T-cell (primary cell): ENCODE results near the gene UQCR10. TPM values are rescaled to one million over a fixed set of nuclear protein-coding genes. Genes with fewer than 3 reads are reported as not detected.
A peak's percentile ranks its signal among the peaks of the same experiment; 100 is the strongest.

Source experiments
- ATAC-seq, 4 experiments: fragments of 200-7000 bp in 3 of 4; fragments of 150-1000 bp in 1 of 4; cut with Tn5 transposase; replicated peaks in 1 of 4; 1 replicate in 3 of 4; 2 replicates in 1 of 4; pipeline ENCODE4 v1.10.0; 2021; ENCODE audit warnings: moderate library complexity in 3 of 4, mild to moderate bottlenecking in 2 of 4, moderate number of reproducible peaks in 1 of 4
- CTCF ChIA-PET, 2 donors: fragments of 300-600 bp; sonication (Branson Sonifier 250); formaldehyde crosslinking; loops; one replicate each; lab custom pipeline; 2022; ENCODE audit warnings: antibody characterized with exemption in 2 of 2; lab: Charles Lee
- POLR2A ChIA-PET, 2 donors: fragments of 300-600 bp; sonication (Branson Sonifier 250); formaldehyde crosslinking; loops; one replicate each; lab custom pipeline; 2022; ENCODE audit warnings: antibody characterized with exemption in 2 of 2; lab: Charles Lee
- DNase-seq, 35 experiments: peaks; one replicate each; pipeline versions ENCODE4 v3.0.0 to v3.0.0-alpha.2; 2013 to 2023
- H3K27ac ChIP-seq: one replicate; pipeline ENCODE4 v1.5.1; 2013; ENCODE audit warnings: low read length
- H3K27me3 ChIP-seq, 2 experiments: replicated peaks in 1 of 2; 1 replicate in 1 of 2; 2 replicates in 1 of 2; pipeline versions ENCODE4 v1.6.1 to v1.7.0; 2013; ENCODE audit warnings: low read length in 1 of 2, mixed read lengths in 1 of 2; ENCODE audit not compliant: control insufficient read depth in 2 of 2, insufficient read depth in 2 of 2; ENCODE audit errors: extremely low read depth in 1 of 2
- H3K36me3 ChIP-seq, 2 donors: 1 replicate in 1 of 2; 2 replicates in 1 of 2; pipeline versions ENCODE4 v1.6.1 to v1.7.0; 2013; ENCODE audit warnings: low read length in 1 of 2; ENCODE audit not compliant: control insufficient read depth in 2 of 2, insufficient read depth in 1 of 2; ENCODE audit errors: extremely low read depth in 1 of 2
- H3K4me1 ChIP-seq, 2 experiments: 1 replicate in 1 of 2; 2 replicates in 1 of 2; pipeline versions ENCODE4 v1.6.1 to v1.7.0; 2013; ENCODE audit warnings: low read length in 2 of 2, mixed read lengths in 1 of 2; ENCODE audit not compliant: insufficient read depth in 2 of 2, control insufficient read depth in 1 of 2; ENCODE audit errors: extremely low read depth in 1 of 2
- H3K4me3 ChIP-seq, 2 donors: 1 replicate in 1 of 2; 2 replicates in 1 of 2; pipeline versions ENCODE4 v1.5.1 to v1.7.0; 2013; ENCODE audit warnings: mild to moderate bottlenecking in 2 of 2, low read length in 1 of 2, moderate library complexity in 1 of 2; ENCODE audit not compliant: control insufficient read depth in 1 of 2; ENCODE audit errors: extremely low read depth in 1 of 2
- H3K9me3 ChIP-seq: 2 replicates; pipeline ENCODE4 v1.7.0; 2013
- H3K27ac Mint-ChIP-seq, 2 donors: one replicate each; pipeline ENCODE4 v1.8.0; 2020 to 2021; ENCODE audit warnings: mild to moderate bottlenecking in 2 of 2, mixed read lengths in 2 of 2
- H3K27me3 Mint-ChIP-seq, 2 donors: one replicate each; pipeline ENCODE4 v1.8.0; 2021 to 2022; ENCODE audit warnings: mixed read lengths in 2 of 2
- H3K36me3 Mint-ChIP-seq: one replicate; pipeline ENCODE4 v1.8.0; 2021; ENCODE audit warnings: mixed read lengths
- H3K4me1 Mint-ChIP-seq, 3 donors: one replicate each; pipeline ENCODE4 v1.8.0; 2020 to 2022; ENCODE audit warnings: mixed read lengths in 3 of 3, mild to moderate bottlenecking in 1 of 3
- H3K4me3 Mint-ChIP-seq, 3 donors: one replicate each; pipeline ENCODE4 v1.8.0; 2020 to 2022; ENCODE audit warnings: mild to moderate bottlenecking in 3 of 3, mixed read lengths in 3 of 3, moderate library complexity in 3 of 3
- H3K9me3 Mint-ChIP-seq, 3 donors: one replicate each; pipeline ENCODE4 v1.8.0; 2020 to 2022; ENCODE audit warnings: mixed read lengths in 3 of 3
- WGBS: methylation state at CpG from one replicate; pipeline ENCODE4 v1.1.5; 2013; ENCODE audit warnings: missing lambda C conversion rate; ENCODE audit not compliant: insufficient coverage; 5-methylcytosine and 5-hydroxymethylcytosine counted together
- total RNA-seq, 35 experiments: library from RNA in 6 of 35; stranded (reverse) in 6 of 35; fragments of 120-200 nt in 1 of 35; gene quantifications; one replicate each; pipeline versions ENCODE4 v1.2.1 to v1.2.4 and lab custom pipeline; 2013 to 2026

The UQCR10 gene
- total RNA-seq, 5 donors from 2014 or later (not counting 1 experiment from before 2014, with no cell fraction given) = 36.6 to 56.2 (median 48.4) TPM

GRCh38 chr22:29766632-29767170 lies 468 bp upstream of the UQCR10 start, which contains the start of gene ZMAT5:
Gene ZMAT5, minus strand, starts transcription at chr22:29767007. Its CDS starts 18,463 bp downstream, at chr22:29748544.
- ATAC-seq = peak; percentile 97 to 99 (median 99)
- H3K27ac ChIP-seq = peak within 1 kb of the TSS; percentile 79
- peak; percentile 77 to 96 (median 88) for DNase-seq
- H3K4me1 ChIP-seq = peaks cover 12 to 27% of the 10 kb centered on the region in 2 experiments
- no peaks in the 10 kb centered on the region for H3K27me3 ChIP-seq
- H3K36me3 ChIP-seq = peaks cover 9 to 26% of the 10 kb centered on the region in 2 donors
- CTCF ChIA-PET = interaction anchor here in 1 of 2 donors (0.9 kb wide), 1 partner anchor 139 kb away, joined by 3 read pairs; no protein-coding TSS in a partner anchor
- H3K9me3 ChIP-seq = no peaks in the 10 kb centered on the region
- under 1% methylated on average over 23 of the region's 32 CpGs for WGBS
- no peaks in the 10 kb centered on the region for H3K9me3 Mint-ChIP-seq
- no peaks in the 10 kb centered on the region for H3K27me3 Mint-ChIP-seq
- peak within 1 kb of the TSS; percentile 92 to 95 for H3K4me3 ChIP-seq
- H3K4me1 Mint-ChIP-seq = peaks cover 42 to 54% (median 44%) of the 10 kb centered on the region in 3 donors
- peaks cover 16% of the 10 kb centered on the region for H3K36me3 Mint-ChIP-seq
- H3K27ac Mint-ChIP-seq = peak within 1 kb of the TSS; percentile 98 to 99
- peak within 1 kb of the TSS; percentile 99 to 100 (median 100) for H3K4me3 Mint-ChIP-seq
- POLR2A ChIA-PET = no interaction called here

- peaks cover 20% of the 10 kb centered on the region for H3K36me3 Mint-ChIP-seq
- Histone ChIP-seq H3K9me3 (no peaks in the 10 kb centered on the region), H3K36me3 (peaks cover 9 to 26% of the 10 kb centered on the region in 2 donors), H3K27me3 (no peaks in the 10 kb centered on the region), H3K4me3 (peak overlapping the region; percentile 92 to 95), H3K27ac (no peak overlapping the region), H3K4me1 (peaks cover 12 to 27% of the 10 kb centered on the region in 2 experiments)
- peak overlapping the region; percentile 98 to 99 for H3K27ac Mint-ChIP-seq
- H3K4me1 Mint-ChIP-seq = peaks cover 42 to 54% (median 44%) of the 10 kb centered on the region in 3 donors
- no peaks in the 10 kb centered on the region for H3K9me3 Mint-ChIP-seq
- ATAC-seq (no peak), DNase-seq (no peak)
- CTCF ChIA-PET = no interaction called here
- POLR2A ChIA-PET = no interaction called here
- peak overlapping the region; percentile 99 to 100 (median 100) for H3K4me3 Mint-ChIP-seq
- no peaks in the 10 kb centered on the region for H3K27me3 Mint-ChIP-seq
- WGBS = 28% methylated on average over 3 of the region's 6 CpGs
Observed at GRCh38 chr22:29768052-29768693, 1.0 kb downstream of the UQCR10 start.

GRCh38 chr22:29769723-29770321 lies 2.7 kb downstream of the UQCR10 start:
- H3K4me1 ChIP-seq = peaks cover 12 to 27% of the 10 kb centered on the region in 2 experiments
- H3K27ac Mint-ChIP-seq = no peak overlapping the region
- no peaks in the 10 kb centered on the region for H3K9me3 Mint-ChIP-seq
- no peak overlapping the region for H3K27ac ChIP-seq
- no peaks in the 10 kb centered on the region for H3K27me3 Mint-ChIP-seq
- POLR2A ChIA-PET = interaction anchor here in 1 of 2 donors (0.6 to 0.7 kb wide), 3 partner anchors 10 to 182 kb away, joined by 3 to 5 read pairs (median 5); no protein-coding TSS in a partner anchor
- H3K4me3 Mint-ChIP-seq = no peak overlapping the region
- H3K4me1 Mint-ChIP-seq = peaks cover 39 to 48% (median 42%) of the 10 kb centered on the region in 3 donors
- H3K36me3 ChIP-seq = peaks cover 9 to 26% of the 10 kb centered on the region in 2 donors
- H3K27me3 ChIP-seq = no peaks in the 10 kb centered on the region
- peaks cover 20% of the 10 kb centered on the region for H3K36me3 Mint-ChIP-seq
- CTCF ChIA-PET = no interaction called here
- DNase-seq (no peak), ATAC-seq (no peak)
- H3K9me3 ChIP-seq = no peaks in the 10 kb centered on the region
- no peak overlapping the region for H3K4me3 ChIP-seq
- no CpG with 5 or more reads among the region's 2 CpGs for WGBS

GRCh38 chr22:29772170-29772641 lies 5.0 kb downstream of the UQCR10 start:
- Histone ChIP-seq H3K4me1 (peaks cover 6 to 13% of the 10 kb centered on the region in 2 experiments), H3K4me3 (no peak overlapping the region), H3K27me3 (no peaks in the 10 kb centered on the region), H3K27ac (no peak overlapping the region), H3K9me3 (no peaks in the 10 kb centered on the region), H3K36me3 (peaks cover 9 to 26% of the 10 kb centered on the region in 2 donors)
- Mint-ChIP-seq H3K9me3 (no peaks in the 10 kb centered on the region), H3K27ac (no peak overlapping the region), H3K27me3 (no peaks in the 10 kb centered on the region), H3K4me1 (peaks cover 20 to 27% (median 20%) of the 10 kb centered on the region in 3 donors), H3K4me3 (no peak overlapping the region), H3K36me3 (peaks cover 20% of the 10 kb centered on the region)
- 80% methylated on average over 1 of the region's 5 CpGs for WGBS
- ChIA-PET CTCF (no interaction called here), POLR2A (interaction anchor here in 1 of 2 donors (0.5 kb wide), 1 partner anchor 86 kb away, joined by 3 read pairs; no protein-coding TSS in a partner anchor)
- ATAC-seq (no peak), DNase-seq (no peak)

- no peaks in the 10 kb centered on the region for H3K9me3 Mint-ChIP-seq
- H3K4me1 ChIP-seq = peaks cover 1 to 6% of the 10 kb centered on the region in 2 experiments
- ChIA-PET POLR2A (interaction anchor here (0.6 kb wide), 3 partner anchors 469 to 1535 kb away, joined by 4 to 10 read pairs (median 5); no protein-coding TSS in a partner anchor), CTCF (interaction anchor here in 1 of 2 donors (0.7 kb wide), 1 partner anchor 232 kb away, joined by 4 read pairs; no protein-coding TSS in a partner anchor)
- 100% methylated on average over 2 of the region's 2 CpGs for WGBS
- peaks cover 20% of the 10 kb centered on the region for H3K36me3 Mint-ChIP-seq
- H3K27ac ChIP-seq = no peak overlapping the region
- H3K9me3 ChIP-seq = no peaks in the 10 kb centered on the region
- H3K36me3 ChIP-seq = peaks cover 9 to 26% of the 10 kb centered on the region in 2 donors
- H3K4me3 ChIP-seq = no peak overlapping the region
- no peak for DNase-seq
- peaks cover 10 to 16% (median 10%) of the 10 kb centered on the region in 3 donors for H3K4me1 Mint-ChIP-seq
- H3K27me3 Mint-ChIP-seq = no peaks in the 10 kb centered on the region
- no peak overlapping the region for H3K27ac Mint-ChIP-seq
- no peak for ATAC-seq
- H3K4me3 Mint-ChIP-seq = no peak overlapping the region
- H3K27me3 ChIP-seq = no peaks in the 10 kb centered on the region
Observed at GRCh38 chr22:29773233-29773632, 6.1 kb downstream of the UQCR10 start.

GRCh38 chr22:29780220-29780619 lies 13.1 kb downstream of the UQCR10 start:
- no peak overlapping the region for H3K27ac Mint-ChIP-seq
- H3K4me1 Mint-ChIP-seq = no peaks in the 10 kb centered on the region
- Histone ChIP-seq H3K27me3 (peaks cover 0 to 2% of the 10 kb centered on the region in 2 experiments), H3K4me1 (no peaks in the 10 kb centered on the region), H3K27ac (no peak overlapping the region), H3K4me3 (no peak overlapping the region), H3K36me3 (no peaks in the 10 kb centered on the region), H3K9me3 (no peaks in the 10 kb centered on the region)
- H3K4me3 Mint-ChIP-seq = no peak overlapping the region
- no peaks in the 10 kb centered on the region for H3K27me3 Mint-ChIP-seq
- WGBS = 91% methylated on average over 4 of the region's 5 CpGs
- no peaks in the 10 kb centered on the region for H3K9me3 Mint-ChIP-seq
- H3K36me3 Mint-ChIP-seq = no peaks in the 10 kb centered on the region
- ChIA-PET CTCF (no interaction called here), POLR2A (no interaction called here)
- DNase-seq (no peak), ATAC-seq (no peak)
